ENCODE data around the gene MAN1C1. TPM values are rescaled to one million over a fixed set of nuclear protein-coding genes. Genes with fewer than 3 reads are reported as not detected.

The MAN1C1 gene
- total RNA-seq, 1 donor from 2014 or later: 5.0 TPM

DNA sequence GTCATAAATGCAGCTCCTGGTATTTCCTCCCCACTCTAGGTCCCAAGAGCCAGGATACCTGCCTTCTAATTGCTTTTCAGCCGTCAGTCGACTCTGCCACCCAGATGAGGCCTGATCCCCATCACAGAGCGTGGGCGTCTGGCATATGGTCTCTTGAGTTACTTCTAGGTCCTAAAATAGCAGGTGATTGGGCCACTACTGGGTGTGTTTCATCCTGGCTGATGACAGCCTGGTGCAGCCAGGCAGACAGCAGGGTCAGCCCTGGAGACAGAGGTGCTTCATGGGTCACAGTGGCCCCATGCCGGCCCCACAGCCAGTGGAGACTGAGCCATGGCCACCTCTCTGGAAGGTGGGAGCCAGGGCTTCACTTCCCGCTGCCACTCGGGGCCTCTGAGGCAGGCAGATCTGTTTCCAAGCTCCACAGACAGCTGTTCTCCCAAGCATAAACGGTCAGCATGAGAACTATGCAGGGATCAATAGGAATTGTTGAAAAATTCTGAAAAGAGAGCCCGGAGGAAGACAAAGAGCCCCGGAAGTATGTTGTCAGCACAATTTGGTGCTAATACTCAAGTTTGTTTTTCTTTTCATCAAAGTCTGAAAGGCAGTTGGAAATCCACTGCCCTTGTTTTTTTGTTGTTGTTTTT lies 83.0 kb downstream of the MAN1C1 start:
- Mint-ChIP-seq H3K27ac (no peak overlapping the region), H3K36me3 (ENCODE audit: low read depth) (no peaks in the 10 kb centered on the region), H3K4me1 (ENCODE audit: low read depth) (peaks cover 35% of the 10 kb centered on the region), H3K27me3 (ENCODE audit: low read depth) (peaks cover 56% of the 10 kb centered on the region), H3K9me3 (no peaks in the 10 kb centered on the region), H3K4me3 (ENCODE audit: low read depth) (no peak overlapping the region)
- no peak for DNase-seq (ENCODE audit: low spot score)
- intact Hi-C loops (cut with micrococcal nuclease): loop anchor here (5.0 kb wide), 1 partner anchor 77 kb away; no protein-coding TSS in a partner anchor

DNA sequence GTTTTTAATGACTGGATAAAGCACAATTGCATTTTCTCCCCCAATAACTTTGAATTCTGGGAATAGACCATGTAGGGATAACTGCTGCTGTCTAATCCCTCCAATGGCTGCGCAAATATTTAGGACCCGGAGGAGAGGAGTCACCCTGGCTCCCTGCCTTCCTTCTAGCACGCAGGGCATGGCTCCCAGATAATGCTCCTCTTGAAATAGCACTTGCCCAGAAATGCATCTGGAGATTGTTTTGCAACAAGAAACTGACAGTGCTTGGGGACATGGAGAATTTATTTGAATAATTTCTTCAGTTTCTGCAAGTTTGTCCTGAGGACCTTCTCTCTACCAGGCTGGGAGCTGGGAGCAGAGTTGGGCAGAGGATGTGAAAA lies 83.5 kb downstream of the MAN1C1 start:
- no peak overlapping the region for H3K4me3 Mint-ChIP-seq (ENCODE audit: low read depth)
- H3K9me3 Mint-ChIP-seq: no peaks in the 10 kb centered on the region
- H3K4me1 Mint-ChIP-seq (ENCODE audit: low read depth): peaks cover 39% of the 10 kb centered on the region
- no peak overlapping the region for H3K27ac Mint-ChIP-seq
- intact Hi-C loops (cut with micrococcal nuclease): no loop called here
- H3K36me3 Mint-ChIP-seq (ENCODE audit: low read depth): no peaks in the 10 kb centered on the region
- peaks cover 58% of the 10 kb centered on the region for H3K27me3 Mint-ChIP-seq (ENCODE audit: low read depth)
- DNase-seq (ENCODE audit: low spot score): no peak

DNA sequence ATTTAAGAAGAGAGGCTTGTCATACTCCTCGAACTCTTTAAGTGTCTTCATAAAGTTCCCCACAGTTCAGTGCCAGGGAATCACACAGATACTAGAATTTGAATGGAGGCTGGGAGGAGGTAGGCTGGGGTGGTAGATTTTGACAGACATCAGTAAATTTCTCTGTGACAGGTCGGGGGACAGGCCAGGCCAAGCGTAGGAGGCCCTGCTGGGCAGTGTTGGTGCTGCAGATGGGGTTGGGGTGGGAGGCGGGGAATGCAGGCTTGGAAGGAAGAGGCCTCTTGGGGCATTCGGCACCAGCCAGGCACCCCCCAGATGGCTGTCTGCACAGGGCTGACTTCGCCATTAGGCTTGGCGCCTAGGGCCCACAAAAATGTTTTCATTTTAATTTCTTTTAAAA lies 84.0 kb downstream of the MAN1C1 start:
- H3K36me3 Mint-ChIP-seq (ENCODE audit: low read depth): no peaks in the 10 kb centered on the region
- no peak overlapping the region for H3K4me3 Mint-ChIP-seq (ENCODE audit: low read depth)
- intact Hi-C loops (cut with micrococcal nuclease): no loop called here
- no peak for DNase-seq (ENCODE audit: low spot score)
- no peaks in the 10 kb centered on the region for H3K9me3 Mint-ChIP-seq
- H3K4me1 Mint-ChIP-seq (ENCODE audit: low read depth): peaks cover 36% of the 10 kb centered on the region
- no peak overlapping the region for H3K27ac Mint-ChIP-seq
- peaks cover 60% of the 10 kb centered on the region for H3K27me3 Mint-ChIP-seq (ENCODE audit: low read depth)

DNA sequence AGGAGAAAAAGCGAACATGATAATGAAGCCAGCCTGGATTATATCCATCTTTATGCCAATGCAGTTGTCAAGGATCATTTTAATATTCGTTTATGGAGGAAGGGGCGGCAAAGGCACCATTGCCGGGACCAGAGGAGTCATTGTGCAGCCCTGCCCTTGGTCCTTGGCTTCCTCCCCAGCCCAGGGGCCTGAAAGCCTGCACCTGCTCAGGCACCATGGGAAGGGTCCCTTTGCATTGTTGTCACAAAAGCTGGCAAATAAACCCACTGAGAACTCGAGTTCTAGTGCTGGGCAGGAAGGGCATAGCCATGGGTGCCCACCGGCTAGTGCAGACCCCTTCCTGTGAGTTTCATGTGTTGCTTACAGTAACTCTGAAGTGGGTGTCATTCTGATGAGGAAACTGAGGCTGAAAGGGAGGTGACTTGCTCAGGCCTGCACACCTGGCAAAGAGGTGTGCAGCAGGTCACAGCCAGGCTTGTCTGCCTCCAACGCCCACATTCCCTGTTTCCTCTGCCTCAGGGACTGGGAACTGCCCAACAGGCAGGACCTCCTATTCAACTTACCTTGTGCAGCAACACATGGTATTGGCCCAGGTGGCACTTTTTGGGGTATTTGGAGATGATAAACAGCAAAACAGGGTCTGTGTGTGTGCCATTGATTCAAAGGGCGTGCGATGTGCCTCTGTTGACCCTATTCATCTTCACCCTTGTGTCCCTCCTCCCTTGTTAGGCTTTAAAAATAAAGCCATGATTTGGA lies 84.6 kb downstream of the MAN1C1 start:
- intact Hi-C loops (cut with micrococcal nuclease): no loop called here
- H3K27me3 Mint-ChIP-seq (ENCODE audit: low read depth): peaks cover 57% of the 10 kb centered on the region

DNA sequence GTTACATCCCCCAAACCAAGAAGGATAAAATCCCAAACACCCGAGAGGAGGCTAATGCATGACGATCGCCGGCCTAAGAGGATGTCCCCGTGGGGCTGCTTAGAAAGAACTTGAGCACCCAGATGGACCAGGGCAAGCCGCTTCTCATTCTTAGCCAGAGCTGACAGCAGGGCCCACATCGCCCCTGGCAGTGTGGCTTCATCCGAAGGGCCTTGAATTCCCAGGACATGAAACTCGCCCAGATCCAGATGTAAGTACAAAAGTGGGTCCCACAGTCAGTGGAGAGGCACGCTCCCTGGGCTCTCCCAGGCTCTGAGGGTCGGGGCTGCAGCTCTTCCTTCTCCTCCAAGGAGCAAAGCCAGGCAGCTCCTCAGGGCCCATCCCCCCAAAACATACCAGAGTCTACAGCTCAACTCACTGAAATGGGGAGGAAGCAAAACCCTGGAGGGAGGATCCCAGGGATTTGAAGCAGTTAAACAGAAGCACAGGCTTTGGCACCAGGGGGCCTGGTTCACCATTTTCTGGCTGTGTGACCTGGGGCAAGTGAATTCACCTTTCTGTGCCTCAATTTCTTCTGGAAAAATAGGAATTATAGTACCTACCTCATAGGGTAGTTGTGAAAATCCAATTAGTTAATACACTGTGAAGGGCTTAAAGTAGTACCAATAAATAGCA lies 85.6 kb downstream of the MAN1C1 start:
- Mint-ChIP-seq H3K4me3 (ENCODE audit: low read depth) (no peak overlapping the region), H3K27me3 (ENCODE audit: low read depth) (peaks cover 54% of the 10 kb centered on the region), H3K27ac (no peak overlapping the region), H3K9me3 (no peaks in the 10 kb centered on the region), H3K4me1 (ENCODE audit: low read depth) (peaks cover 22% of the 10 kb centered on the region), H3K36me3 (ENCODE audit: low read depth) (no peaks in the 10 kb centered on the region)
- DNase-seq (ENCODE audit: low spot score): no peak
- intact Hi-C loops (cut with micrococcal nuclease): no loop called here

More for the DNA sequence above, 84.6 kb downstream of the MAN1C1 start:
- H3K9me3 Mint-ChIP-seq: no peaks in the 10 kb centered on the region
- no peak for DNase-seq (ENCODE audit: low spot score)
- H3K4me3 Mint-ChIP-seq (ENCODE audit: low read depth): no peak overlapping the region
- H3K36me3 Mint-ChIP-seq (ENCODE audit: low read depth): no peaks in the 10 kb centered on the region
- H3K4me1 Mint-ChIP-seq (ENCODE audit: low read depth): peaks cover 31% of the 10 kb centered on the region
- no peak overlapping the region for H3K27ac Mint-ChIP-seq

DNA sequence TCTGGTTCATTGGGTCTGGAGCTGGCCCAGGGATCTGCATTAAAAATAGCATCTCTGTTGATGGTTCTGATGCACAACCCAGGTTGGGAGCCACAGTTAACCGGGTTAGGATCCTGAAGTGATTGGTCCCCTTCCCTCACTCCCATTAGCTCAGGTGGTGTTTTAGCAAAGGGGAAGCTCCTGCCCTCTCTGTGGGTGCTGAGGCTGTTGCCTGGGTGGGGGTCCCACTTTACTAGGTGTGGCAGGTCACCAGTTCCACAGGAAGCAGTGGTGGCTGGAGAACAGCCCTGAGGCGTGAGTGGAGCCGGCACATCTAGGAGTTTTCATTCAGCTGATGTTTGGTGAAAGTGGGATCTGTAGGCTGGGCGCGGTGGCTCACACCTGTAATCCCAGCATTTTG lies 86.5 kb downstream of the MAN1C1 start:
- H3K4me3 Mint-ChIP-seq (ENCODE audit: low read depth): no peak overlapping the region
- peaks cover 21% of the 10 kb centered on the region for H3K4me1 Mint-ChIP-seq (ENCODE audit: low read depth)

DNA sequence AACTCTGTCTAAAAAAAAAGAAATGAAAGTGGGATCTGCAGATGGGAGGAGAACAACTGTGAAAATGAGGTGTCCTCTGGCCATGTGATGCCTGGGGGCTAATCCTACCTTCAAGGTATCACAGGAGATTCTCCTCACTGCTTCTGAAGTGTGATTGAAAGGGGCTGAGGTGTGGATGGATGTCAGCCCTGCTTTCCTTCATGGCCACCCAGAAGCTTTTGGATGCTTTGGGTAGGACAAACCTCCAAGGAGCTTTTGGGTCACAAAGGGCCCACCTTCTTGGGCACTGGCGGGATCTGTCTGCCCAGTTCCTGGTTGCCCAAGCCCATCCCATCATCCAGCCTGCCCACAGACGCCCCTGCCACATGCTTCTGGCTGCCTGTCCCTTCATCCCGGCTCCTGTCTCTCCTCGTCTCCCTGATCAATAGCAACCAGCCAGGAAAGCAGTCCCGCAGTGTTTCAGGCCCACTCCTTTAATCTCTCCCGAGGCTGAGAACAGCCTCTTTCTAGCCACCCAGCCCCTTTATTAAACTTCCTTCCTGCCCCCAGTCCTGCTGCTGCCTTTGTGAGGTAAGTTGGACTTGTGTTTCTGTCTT lies 87.2 kb downstream of the MAN1C1 start:
- no peak for DNase-seq (ENCODE audit: low spot score)
- intact Hi-C loops (cut with micrococcal nuclease): no loop called here
- Mint-ChIP-seq H3K36me3 (ENCODE audit: low read depth) (no peaks in the 10 kb centered on the region), H3K9me3 (no peaks in the 10 kb centered on the region), H3K4me1 (ENCODE audit: low read depth) (peaks cover 17% of the 10 kb centered on the region), H3K27ac (no peak overlapping the region), H3K27me3 (ENCODE audit: low read depth) (peaks cover 40% of the 10 kb centered on the region), H3K4me3 (ENCODE audit: low read depth) (no peak overlapping the region)

More for the DNA sequence above, 86.5 kb downstream of the MAN1C1 start:
- DNase-seq (ENCODE audit: low spot score): no peak
- H3K27ac Mint-ChIP-seq: no peak overlapping the region
- intact Hi-C loops (cut with micrococcal nuclease): no loop called here
- peaks cover 46% of the 10 kb centered on the region for H3K27me3 Mint-ChIP-seq (ENCODE audit: low read depth)
- no peaks in the 10 kb centered on the region for H3K9me3 Mint-ChIP-seq
- H3K36me3 Mint-ChIP-seq (ENCODE audit: low read depth): no peaks in the 10 kb centered on the region

DNA sequence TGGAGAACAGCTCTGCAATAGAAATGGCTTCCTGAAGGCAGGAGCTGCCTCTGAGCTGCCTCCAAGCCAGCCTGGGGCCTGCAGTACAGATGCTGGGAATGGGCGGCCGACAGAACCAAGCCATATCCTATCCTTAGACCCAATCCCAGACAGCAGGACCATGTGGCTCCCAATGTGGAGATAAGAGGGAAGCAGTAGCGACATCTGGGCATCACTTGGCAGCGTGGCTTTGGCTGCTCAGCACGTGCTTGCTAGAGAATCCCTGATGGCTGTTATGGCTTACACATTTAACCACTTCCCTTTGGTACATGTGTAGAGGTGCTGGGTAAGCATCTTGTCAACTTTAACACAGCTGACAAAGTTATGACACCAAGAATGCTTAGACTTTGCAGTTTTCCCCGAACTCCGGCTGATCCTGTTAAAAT lies 87.7 kb downstream of the MAN1C1 start:
- peaks cover 17% of the 10 kb centered on the region for H3K4me1 Mint-ChIP-seq (ENCODE audit: low read depth)
- no peaks in the 10 kb centered on the region for H3K9me3 Mint-ChIP-seq
- no peaks in the 10 kb centered on the region for H3K36me3 Mint-ChIP-seq (ENCODE audit: low read depth)
- no peak overlapping the region for H3K4me3 Mint-ChIP-seq (ENCODE audit: low read depth)
- DNase-seq (ENCODE audit: low spot score): no peak
- intact Hi-C loops (cut with micrococcal nuclease): no loop called here
- H3K27ac Mint-ChIP-seq: no peak overlapping the region
- peaks cover 40% of the 10 kb centered on the region for H3K27me3 Mint-ChIP-seq (ENCODE audit: low read depth)

DNA sequence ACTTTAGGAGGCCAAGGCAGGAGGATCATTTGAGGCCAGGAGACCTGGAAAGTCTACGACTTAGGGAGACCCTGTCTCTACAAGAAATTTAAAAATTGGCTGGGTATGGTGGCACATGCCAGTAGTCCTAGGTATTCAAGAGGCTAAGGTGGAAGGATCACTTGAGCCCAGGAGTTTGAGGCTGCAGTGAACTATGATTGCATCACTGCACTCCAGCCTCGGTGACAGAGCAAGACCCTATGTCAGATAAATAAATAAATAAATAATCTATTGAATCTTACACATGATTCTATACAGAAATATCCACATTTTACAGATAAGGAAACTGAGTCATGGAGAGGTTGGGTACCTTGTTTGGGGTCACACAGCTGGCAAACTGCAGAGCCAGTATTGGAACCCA lies 89.1 kb downstream of the MAN1C1 start:
- intact Hi-C loops (cut with micrococcal nuclease): no loop called here
- peaks cover 19% of the 10 kb centered on the region for H3K4me1 Mint-ChIP-seq (ENCODE audit: low read depth)
- H3K9me3 Mint-ChIP-seq: no peaks in the 10 kb centered on the region
- DNase-seq (ENCODE audit: low spot score): no peak
- no peak overlapping the region for H3K4me3 Mint-ChIP-seq (ENCODE audit: low read depth)
- peaks cover 34% of the 10 kb centered on the region for H3K27me3 Mint-ChIP-seq (ENCODE audit: low read depth)
- no peaks in the 10 kb centered on the region for H3K36me3 Mint-ChIP-seq (ENCODE audit: low read depth)
- H3K27ac Mint-ChIP-seq: no peak overlapping the region

DNA sequence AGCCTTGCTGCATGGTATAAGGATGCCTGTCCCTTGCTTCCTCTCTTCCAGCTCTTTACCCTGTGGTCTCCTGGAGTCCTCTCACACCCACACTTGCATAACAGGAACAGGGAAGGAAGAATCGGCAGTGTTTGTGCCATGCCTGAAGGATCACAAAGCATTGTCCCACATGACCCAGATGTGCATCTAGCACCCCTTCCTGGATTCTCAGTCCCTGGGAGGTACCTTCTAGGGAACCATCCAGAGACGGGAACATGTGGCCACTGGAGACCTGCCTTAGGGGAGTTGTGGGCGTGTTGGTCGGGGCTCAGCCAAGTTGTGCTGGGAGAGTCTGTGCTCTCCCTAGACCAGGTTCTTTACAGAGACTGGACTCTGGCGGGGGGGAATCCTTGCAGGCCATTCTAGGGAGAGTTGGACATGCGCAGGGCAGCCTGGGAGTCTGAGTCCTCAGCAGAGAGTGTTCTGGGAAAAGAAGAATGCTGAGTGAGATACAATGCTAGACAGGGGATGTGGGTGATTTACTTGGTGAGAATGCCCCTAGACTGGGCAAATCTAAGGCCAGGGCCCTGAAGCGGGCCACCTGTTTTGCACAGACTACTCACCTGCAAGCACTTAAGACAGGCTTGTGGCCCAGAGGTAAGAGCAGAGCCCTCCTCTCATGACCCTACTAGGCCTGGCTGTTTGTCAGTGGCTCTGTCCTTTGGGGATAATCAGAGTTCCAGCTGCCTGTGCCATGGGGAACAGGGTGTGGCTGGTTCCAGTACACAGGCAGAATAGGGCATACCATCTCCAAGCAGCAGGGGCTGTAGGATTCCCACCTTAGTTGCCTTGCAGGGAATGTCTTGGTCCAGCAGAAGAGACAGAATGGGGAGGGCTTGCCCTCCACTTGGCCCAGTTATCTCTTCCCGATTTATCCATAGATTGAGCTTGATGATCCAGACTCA lies 89.8 kb downstream of the MAN1C1 start:
- Mint-ChIP-seq H3K36me3 (ENCODE audit: low read depth) (no peaks in the 10 kb centered on the region), H3K27me3 (ENCODE audit: low read depth) (peaks cover 31% of the 10 kb centered on the region), H3K4me1 (ENCODE audit: low read depth) (peaks cover 26% of the 10 kb centered on the region), H3K9me3 (no peaks in the 10 kb centered on the region), H3K4me3 (ENCODE audit: low read depth) (no peak overlapping the region), H3K27ac (no peak overlapping the region)
- DNase-seq (ENCODE audit: low spot score): no peak
- intact Hi-C loops (cut with micrococcal nuclease): no loop called here

DNA sequence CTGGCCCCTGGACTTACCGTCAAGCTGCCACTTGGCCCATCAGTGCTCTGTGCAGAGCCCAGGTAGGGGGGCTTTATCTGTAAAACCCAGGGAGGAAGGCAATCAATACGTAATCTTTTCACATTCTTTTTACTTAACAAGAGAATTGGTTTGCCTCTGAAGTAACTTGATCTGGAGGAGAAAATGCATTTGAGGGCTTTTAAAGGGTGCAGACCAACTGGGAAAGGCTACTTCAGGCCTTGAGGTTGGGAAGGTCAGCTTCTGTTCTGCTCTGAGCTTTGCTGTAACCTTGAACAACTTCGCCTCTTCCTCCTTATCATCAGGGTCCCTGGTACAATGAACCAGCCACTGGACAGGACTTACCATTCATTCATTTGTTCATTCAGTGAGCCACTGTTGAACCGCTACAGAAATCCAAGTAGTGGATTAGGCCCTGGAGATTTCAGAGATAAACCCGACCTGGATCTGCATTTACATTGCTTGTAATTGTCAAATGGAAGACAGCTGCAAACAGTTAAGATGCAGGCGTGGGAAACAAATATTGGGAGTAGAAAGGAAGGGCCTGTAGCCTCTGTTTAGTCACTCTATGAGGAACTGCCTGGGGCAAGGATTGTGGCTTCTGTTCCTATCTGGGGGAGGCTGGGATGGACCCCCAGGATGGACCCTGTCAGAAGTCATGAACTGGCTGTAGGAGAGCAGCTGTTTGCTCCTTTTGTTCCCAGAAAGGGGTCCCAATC lies 90.9 kb downstream of the MAN1C1 start:
- Mint-ChIP-seq H3K27ac (no peak overlapping the region), H3K27me3 (ENCODE audit: low read depth) (peaks cover 26% of the 10 kb centered on the region), H3K4me1 (ENCODE audit: low read depth) (peaks cover 31% of the 10 kb centered on the region), H3K9me3 (no peaks in the 10 kb centered on the region), H3K36me3 (ENCODE audit: low read depth) (no peaks in the 10 kb centered on the region), H3K4me3 (ENCODE audit: low read depth) (no peak overlapping the region)
- no peak for DNase-seq (ENCODE audit: low spot score)
- intact Hi-C loops (cut with micrococcal nuclease): no loop called here
